SU-DHL-6 (cell line): Measurements from ENCODE around the gene SFMBT2.

ENCODE experiments used
- CTCF ChIP-seq: fragments of 200-600 bp; sonication (generic); IDR thresholded peaks from one replicate; pipeline ENCODE4 v1.5.1; 2017; ENCODE audit warnings: antibody characterized with exemption, mild to moderate bottlenecking, low read length, moderate library complexity; ENCODE audit not compliant: insufficient read depth, poor library complexity, severe bottlenecking
- EZH2phosphoT487 ChIP-seq: fragments of 200-600 bp; sonication (generic), shearing (Covaris generic); conservative IDR thresholded peaks from 2 replicates; pipeline ENCODE4 v1.6.1; 2018; ENCODE audit warnings: mild to moderate bottlenecking, antibody characterized with exemption, low read length, moderate library complexity, mixed read lengths

GRCh38 chr10:7444551-7445121, 33.8 kb upstream of the SFMBT2 start:
- TF ChIP-seq CTCF (no peak), EZH2phosphoT487 (no peak)
